ENCODE measurements around the gene FAM200C.

DNA sequence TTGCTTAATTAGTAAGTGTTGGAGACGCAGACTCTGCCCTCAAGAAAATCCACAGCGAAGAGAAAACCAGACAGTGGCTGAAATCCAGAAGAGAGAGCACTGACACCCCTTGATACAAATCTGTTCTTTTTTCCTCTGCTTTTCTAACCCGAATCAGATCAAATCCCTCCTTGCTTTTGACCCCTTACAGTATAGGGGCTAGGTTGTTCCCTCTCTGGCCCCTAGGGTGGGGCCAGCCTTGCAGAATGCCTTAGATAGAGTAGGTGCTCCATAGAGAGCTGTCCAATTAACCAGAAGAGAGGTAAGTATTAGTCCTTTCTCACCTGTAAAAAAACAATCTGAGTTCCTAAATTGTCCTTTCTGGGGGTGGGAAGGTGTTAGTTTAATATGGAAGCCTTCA is 39.5 kb downstream of the FAM200C start:
- TF ChIP-seq ZFP3 (CRISPR knock-in tag; IDR thresholded peaks at IDR 0.05): no peak
- TF ChIP-seq ZC3H10 (CRISPR knock-in tag; IDR thresholded peaks at IDR 0.05): no peak
- TF ChIP-seq, protein P1, sequence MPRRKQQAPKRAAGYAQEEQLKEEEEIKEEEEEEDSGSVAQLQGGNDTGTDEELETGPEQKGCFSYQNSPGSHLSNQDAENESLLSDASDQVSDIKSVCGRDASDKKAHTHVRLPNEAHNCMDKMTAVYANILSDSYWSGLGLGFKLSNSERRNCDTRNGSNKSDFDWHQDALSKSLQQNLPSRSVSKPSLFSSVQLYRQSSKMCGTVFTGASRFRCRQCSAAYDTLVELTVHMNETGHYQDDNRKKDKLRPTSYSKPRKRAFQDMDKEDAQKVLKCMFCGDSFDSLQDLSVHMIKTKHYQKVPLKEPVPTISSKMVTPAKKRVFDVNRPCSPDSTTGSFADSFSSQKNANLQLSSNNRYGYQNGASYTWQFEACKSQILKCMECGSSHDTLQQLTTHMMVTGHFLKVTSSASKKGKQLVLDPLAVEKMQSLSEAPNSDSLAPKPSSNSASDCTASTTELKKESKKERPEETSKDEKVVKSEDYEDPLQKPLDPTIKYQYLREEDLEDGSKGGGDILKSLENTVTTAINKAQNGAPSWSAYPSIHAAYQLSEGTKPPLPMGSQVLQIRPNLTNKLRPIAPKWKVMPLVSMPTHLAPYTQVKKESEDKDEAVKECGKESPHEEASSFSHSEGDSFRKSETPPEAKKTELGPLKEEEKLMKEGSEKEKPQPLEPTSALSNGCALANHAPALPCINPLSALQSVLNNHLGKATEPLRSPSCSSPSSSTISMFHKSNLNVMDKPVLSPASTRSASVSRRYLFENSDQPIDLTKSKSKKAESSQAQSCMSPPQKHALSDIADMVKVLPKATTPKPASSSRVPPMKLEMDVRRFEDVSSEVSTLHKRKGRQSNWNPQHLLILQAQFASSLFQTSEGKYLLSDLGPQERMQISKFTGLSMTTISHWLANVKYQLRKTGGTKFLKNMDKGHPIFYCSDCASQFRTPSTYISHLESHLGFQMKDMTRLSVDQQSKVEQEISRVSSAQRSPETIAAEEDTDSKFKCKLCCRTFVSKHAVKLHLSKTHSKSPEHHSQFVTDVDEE (CRISPR knock-in tag; IDR thresholded peaks at IDR 0.05): no peak
- TF ChIP-seq OSR1 (CRISPR knock-in tag; IDR thresholded peaks at IDR 0.05): no peak
- TF ChIP-seq, protein P2, sequence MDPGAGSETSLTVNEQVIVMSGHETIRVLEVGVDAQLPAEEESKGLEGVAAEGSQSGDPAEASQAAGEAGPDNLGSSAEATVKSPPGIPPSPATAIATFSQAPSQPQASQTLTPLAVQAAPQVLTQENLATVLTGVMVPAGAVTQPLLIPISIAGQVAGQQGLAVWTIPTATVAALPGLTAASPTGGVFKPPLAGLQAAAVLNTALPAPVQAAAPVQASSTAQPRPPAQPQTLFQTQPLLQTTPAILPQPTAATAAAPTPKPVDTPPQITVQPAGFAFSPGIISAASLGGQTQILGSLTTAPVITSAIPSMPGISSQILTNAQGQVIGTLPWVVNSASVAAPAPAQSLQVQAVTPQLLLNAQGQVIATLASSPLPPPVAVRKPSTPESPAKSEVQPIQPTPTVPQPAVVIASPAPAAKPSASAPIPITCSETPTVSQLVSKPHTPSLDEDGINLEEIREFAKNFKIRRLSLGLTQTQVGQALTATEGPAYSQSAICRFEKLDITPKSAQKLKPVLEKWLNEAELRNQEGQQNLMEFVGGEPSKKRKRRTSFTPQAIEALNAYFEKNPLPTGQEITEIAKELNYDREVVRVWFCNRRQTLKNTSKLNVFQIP (CRISPR knock-in tag; IDR thresholded peaks at IDR 0.05; ENCODE audit: borderline replicate concordance, low read depth): no peak
- no peak for TF ChIP-seq TCF4 (CRISPR knock-in tag; IDR thresholded peaks at IDR 0.05; ENCODE audit: borderline replicate concordance)
- TF ChIP-seq ISL1 (CRISPR knock-in tag; IDR thresholded peaks at IDR 0.05): no peak
- TF ChIP-seq, protein P3, sequence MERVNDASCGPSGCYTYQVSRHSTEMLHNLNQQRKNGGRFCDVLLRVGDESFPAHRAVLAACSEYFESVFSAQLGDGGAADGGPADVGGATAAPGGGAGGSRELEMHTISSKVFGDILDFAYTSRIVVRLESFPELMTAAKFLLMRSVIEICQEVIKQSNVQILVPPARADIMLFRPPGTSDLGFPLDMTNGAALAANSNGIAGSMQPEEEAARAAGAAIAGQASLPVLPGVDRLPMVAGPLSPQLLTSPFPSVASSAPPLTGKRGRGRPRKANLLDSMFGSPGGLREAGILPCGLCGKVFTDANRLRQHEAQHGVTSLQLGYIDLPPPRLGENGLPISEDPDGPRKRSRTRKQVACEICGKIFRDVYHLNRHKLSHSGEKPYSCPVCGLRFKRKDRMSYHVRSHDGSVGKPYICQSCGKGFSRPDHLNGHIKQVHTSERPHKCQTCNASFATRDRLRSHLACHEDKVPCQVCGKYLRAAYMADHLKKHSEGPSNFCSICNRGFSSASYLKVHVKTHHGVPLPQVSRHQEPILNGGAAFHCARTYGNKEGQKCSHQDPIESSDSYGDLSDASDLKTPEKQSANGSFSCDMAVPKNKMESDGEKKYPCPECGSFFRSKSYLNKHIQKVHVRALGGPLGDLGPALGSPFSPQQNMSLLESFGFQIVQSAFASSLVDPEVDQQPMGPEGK (CRISPR knock-in tag; IDR thresholded peaks at IDR 0.05; ENCODE audit: borderline replicate concordance): no peak
- no peak for TF ChIP-seq ZNF565 (CRISPR knock-in tag; conservative IDR thresholded peaks at IDR 0.05; ENCODE audit: low read depth)
